Activated CD4-positive, alpha-beta T cell treated with anti-CD3 and anti-CD28 coated beads, Interleukin-2, Interleukin-6, amounts not matched to agents 100 ng/mL and 50 ng/mL, durations not matched to agents 16 hours and 8 hours (primary cell): ENCODE results near the gene NANOS3.
A peak's percentile ranks its signal among the peaks of the same experiment; 100 is the strongest.
"Not testable (repeated sequence)": the region's sequence is repeated elsewhere in the genome, so short reads cannot be mapped to it uniquely, and the experiment has no call there.

ENCODE experiments used
- DNase-seq: peaks from one replicate; pipeline ENCODE4 v3.0.0-alpha.2; 2020

NANOS3 gene

DNA sequence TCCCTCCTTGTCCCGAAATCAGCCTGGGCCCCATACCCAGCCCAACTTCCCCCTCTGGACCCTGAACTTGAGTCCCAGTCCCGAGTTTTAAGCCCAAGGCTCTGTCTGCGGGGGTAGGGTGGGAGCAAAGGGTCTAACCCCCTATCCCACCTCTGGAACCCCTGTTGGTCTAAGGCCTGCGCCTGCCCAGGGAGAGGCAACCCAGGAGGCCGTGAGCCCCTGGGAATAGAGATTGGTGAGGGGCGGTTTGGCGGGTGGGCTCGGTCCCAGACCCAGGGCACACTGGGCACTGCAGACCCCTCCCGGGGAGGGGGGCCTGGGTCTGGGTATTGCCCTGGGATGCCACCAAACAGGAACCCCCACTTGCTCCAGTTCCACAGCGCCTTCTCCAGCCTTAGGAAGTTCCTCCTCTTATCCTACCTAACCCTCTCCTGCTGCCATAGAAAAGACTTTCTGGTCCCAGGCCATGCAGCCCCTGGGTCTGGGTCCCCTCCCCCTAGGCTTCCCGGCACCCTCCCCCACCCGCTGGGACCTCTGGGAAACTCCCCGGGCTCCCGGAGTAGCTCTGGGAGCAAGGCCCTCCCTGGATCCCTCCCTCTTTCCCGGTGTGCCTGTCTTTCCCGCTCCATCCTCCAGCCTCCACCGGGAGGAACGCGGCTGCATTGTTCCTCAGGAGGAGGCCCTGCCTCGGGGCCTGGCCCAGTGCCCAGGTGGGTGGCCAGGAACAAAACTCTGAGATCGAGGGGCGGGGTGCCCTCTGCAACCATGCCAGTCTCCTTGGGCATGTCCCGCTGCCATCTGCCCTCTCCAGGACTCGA is 33.6 kb upstream of the NANOS3 start:
- no peak for DNase-seq

DNA sequence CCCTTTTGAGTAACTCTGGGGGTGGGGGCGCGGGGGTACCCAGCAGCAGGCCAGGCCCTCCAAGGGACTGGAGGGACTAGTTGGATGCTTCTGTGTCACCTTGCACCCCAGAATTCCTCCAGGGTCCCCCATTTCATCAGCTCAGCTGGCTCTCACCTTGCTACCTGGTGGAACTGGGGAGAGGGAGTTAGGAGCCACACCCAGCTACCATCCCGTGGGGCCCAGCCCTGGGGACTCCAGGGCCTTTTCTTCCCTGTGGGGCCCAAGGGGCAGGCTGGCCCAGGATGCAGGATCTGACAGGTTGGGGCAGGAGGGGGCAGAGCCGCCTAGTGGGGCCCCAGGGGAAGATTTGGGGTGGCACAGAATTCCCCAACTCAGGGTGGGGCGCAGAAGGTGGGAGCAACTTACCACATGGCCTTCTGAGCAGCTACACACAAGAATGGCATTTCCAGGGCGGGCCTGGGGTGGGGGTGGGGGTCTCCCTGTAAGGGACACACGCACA is 32.8 kb upstream of the NANOS3 start:
- no peak for DNase-seq

DNA sequence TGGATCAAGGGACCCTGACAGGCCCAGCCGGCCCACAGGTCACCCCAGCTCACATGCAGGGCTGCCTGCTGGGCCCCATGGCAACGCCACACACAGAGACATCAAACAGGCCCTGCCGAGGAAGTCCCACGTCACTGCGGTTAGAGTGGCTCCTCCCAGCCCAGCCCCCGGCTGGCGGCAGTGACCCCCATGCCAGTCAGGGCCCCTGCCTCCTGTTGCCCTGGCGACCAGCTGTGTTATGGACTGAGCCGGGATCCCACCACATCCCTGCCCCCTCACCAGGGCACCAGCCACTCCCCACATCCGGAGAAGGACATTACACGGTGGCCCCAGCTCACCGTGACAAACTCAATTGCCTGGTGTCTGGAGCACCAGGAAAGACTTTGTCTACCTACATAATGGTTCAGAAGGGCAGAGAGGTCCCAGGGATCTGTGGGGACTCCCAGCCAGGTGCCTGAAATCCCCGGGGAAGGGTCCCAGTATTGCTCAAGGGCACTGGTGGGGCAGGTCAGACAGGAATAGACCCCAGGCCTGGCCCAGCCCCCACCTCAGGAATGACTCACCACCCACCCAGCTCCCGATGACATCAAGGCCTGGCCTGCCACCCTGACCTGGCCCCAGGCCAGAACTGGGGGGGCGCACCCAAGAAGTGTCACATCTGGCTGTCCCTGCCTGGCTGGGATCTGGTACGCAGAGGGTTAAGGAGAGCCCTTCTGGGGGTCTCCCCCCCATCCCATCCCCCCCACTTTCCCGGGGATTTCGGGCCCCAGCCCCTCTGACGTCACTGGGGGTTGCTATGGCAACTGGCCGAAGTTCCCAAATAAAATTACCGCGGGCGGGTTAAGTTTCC is 30.2 kb upstream of the NANOS3 start:
- DNase-seq, result peak; percentile 97

DNA sequence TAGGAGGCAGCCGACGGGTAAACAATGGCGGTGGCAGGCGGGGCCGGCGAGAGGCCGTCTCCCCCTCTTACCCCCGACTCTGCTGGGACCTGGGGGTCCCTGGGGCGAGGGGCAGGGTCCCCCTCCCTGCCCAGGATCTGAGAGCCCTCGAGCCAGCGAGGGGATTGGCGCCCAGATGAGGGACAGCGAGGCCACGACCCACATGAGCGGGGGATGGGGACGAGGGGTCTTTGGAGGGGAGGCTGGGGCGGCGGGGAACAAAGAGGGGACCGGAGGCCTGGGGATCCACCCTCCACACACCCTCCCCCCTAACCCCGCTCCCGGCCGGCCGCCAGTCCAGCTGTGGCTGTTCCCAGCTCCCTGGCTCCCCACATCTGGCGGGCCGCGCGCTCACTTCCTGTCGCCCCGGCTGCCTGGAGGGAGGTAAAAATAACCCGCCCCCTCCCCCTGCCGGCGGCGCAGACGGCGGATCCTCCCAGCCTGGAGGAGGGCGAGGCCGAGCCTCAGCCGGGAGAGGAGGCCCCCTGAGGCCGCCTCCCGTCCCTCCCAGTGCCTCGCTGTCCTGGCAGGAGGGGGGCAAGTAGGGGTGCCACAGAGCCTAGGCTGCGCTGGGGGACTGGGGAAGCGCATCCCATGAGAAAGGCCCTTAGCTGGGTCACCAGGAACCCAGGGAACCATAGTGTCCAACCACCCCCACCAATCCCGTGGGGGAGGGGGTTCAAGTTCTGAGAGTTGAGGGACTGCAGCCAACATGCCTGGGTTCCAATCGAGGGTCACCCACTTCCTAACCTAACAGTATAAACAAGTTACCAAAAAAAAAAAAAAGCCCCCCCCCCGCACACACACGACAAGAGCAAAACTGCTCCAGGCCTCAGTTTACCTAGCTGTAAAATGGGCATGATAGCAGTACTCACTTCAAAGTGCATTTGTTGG is 29.3 kb upstream of the NANOS3 start:
- peak; percentile 88 for DNase-seq

- DNase-seq, result no peak
Observed at GRCh38 chr19:13848340-13848677, 28.6 kb upstream of the NANOS3 start.

DNA sequence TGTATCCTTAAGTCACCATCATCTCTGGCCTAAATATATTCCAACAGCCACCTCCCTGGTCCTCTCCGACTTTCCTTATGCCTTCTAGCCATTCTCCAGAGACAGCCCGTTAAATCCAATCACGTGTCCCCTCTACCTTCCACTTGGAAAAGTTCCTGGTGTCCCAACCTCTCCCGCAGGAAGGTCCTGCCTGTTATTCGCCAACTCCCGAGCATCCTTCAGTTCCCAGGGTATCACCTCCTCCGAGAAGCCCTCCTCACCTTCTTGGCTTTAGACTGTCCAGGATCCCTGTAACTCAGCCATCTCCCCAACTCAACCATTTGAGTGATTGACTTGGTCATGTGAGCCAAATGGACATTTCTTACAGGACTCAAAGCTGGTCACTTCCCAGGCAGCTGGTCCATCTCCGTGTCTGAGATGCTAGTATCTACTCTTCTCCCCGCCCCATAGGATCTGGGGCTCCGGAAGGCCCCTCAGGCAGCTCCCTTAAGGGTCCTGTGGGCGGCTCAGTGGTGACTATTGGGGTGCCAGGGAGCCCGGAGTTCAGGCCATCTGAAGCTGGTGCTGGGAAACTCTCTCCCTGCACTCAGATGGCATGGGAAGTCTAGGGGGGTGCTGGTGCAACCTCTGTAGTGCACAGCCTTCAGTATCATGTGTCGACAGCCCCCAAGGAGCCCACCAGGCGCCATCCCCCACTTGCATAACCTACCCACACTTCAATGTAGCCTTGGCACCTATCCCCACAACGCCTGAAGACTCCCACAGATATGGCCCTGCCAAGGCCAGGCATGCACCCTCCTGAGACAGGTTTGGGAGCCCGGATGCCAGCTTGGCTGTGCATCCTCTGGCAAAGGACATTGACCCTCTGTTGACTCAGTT is 27.9 kb upstream of the NANOS3 start:
- DNase-seq, result no peak

- peak; percentile 82 for DNase-seq
Observed at GRCh38 chr19:13849991-13850909, 26.7 kb upstream of the NANOS3 start.

GRCh38 chr19:13850910-13851733 is 25.8 kb upstream of the NANOS3 start:
- no peak for DNase-seq

DNA sequence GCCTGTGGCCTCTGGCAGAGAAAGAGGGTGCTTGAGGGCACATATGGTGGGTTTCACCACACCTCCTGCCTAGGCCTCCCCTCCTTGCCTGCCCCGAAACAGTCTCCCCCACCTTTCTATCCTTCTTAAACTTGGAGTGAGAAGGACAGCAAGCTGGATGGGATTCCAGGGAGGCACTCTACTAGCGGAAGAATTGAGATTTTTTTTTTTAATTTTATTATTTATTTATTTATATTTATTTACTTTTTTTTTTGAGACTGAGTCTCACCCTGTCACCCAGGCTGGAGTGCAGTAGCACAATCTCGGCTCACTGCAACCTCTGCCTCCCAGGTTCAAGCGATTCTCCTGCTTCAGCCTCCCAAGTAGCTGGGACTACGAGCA is 25.2 kb upstream of the NANOS3 start:
- not testable (repeated sequence) for DNase-seq

DNA sequence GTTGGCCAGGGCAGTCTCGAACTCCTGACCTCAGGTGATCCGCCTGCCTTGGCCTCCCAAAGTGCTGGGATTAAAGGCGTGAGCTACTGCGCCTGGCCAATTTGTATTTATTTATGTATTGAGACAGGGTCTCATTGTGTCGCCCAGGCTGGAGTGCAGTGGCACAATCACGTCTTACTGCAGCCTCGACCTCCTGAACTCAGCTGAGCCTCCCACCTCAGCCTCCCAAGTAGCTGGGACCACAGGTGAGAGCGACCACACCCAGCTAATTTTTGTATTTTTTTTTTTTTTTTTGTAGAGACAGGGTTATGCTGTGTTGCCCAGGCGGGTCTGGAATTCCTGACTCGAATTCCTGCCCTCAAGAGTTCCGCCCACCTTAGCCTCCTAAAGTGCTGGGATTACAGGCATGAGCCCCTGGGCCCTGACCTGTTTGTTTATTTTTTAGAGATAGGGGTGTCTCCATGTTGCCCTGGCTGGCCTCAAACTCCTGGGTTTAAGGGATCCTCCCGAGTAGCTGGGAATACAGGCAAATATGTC is 24.7 kb upstream of the NANOS3 start:
- not testable (repeated sequence) for DNase-seq

DNA sequence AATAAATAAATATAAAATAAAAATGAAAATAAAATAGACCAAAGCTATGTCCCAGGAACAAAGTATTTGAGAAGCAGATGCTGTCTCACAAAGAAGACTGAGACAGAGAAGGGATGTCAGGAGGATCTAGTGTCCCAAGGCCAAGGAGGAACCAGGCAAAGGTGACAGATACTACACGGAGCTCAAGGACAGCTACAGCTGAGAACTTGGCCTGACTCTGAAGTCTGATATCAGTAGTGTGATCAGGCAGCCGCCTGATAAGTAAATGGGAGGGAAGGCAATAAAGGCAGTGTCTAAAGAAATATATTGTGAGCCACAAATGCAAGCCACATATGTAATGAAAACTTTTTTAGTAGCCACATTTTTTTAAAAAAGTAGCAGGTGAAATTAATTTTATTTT is 20.4 kb upstream of the NANOS3 start:
- DNase-seq, result no peak

- no peak for DNase-seq
Observed at GRCh38 chr19:13859361-13859880, 17.5 kb upstream of the NANOS3 start.

- DNase-seq, result no peak
Observed at GRCh38 chr19:13860679-13861391, 16.1 kb upstream of the NANOS3 start.

DNA sequence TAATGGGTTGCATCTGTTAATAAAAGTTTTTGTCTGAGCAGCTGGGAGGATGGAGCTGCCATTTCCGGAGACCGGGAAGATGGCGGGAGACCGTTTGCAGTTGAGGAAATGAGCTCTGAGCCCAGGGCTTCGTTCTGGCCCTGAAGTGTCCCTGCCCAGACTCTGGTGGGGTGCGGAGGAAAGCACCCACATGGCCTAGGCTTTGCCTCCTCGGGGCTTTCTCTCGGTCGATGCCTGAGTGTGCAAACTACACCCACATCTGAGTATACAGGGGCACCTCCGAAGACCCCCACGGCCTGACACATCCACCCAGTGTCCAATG is 15.6 kb upstream of the NANOS3 start:
- DNase-seq, result no peak

DNA sequence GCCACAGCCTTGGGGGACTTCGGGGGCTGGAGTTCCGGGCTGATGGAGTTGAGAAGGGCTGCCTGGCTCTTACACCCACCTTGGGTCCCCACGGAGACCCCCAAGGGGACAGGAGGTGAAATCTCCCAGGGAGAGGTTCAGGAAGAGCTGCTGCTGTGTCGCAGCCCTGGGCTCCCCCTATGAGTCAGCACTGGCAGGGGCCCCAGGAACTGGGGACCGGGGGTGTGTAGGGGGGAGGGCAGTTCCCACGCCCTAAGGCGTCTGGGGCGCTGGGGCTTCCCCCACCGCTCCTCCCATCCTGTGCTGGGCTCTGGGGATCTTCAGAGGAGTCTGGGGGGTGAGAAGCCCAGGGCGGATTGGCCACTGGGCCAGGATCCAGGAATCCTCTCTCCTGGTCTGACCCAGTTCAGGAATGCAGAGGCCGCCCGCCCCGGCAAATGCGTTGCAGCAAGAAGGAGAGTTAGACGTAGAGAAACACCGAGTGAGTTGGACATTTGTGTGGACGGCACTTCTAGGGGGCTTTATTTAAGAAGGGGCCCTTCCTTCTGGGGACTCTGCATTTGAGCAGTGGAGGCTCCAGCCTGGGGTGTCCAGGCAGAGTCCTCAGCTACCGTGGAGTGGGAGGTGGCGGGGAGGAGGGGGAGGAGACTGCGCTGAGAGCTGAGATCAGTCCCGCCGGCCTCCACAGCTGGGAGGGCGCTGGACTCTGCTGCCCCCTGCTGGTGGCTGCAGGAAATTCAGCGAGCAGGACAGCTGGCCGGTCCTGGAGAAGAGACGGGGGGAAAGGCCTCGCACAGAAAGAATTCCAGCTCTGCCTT is 15.0 kb upstream of the NANOS3 start:
- peak; percentile 93 for DNase-seq

- DNase-seq, result no peak
Observed at GRCh38 chr19:13864046-13864666, 12.8 kb upstream of the NANOS3 start.
